Esophagus muscularis mucosa (tissue), 4 donors: ENCODE measurements around the gene PRICKLE1. TPM values are rescaled to one million over a fixed set of nuclear protein-coding genes. Genes with fewer than 3 reads are reported as not detected.

Experiments
- DNase-seq: peaks from one replicate; pipeline ENCODE4 v3.0.0-alpha.2; 2017; ENCODE audit errors: extremely low spot score
- H3K27ac ChIP-seq, 4 donors: fragments of 200-600 bp; sonication (generic); replicated peaks in 1 of 4; 1 replicate in 3 of 4; 2 replicates in 1 of 4; pipeline ENCODE4 v1.5.1; 2016 to 2019; ENCODE audit warnings: mild to moderate bottlenecking in 1 of 4
- H3K27me3 ChIP-seq, 4 donors: fragments of 200-600 bp; sonication (generic); one replicate each; pipeline versions ENCODE4 v1.5.1 to v1.6.0; 2016 to 2019
- H3K36me3 ChIP-seq, 4 donors: fragments of 200-600 bp; sonication (generic); one replicate each; pipeline ENCODE4 v1.5.1; 2016 to 2019
- H3K4me1 ChIP-seq, 4 donors: fragments of 200-600 bp; sonication (generic); one replicate each; pipeline ENCODE4 v1.5.1; 2016 to 2019
- H3K4me3 ChIP-seq, 4 donors: fragments of 200-600 bp; sonication (generic); 1 replicate in 2 of 4; 2 replicates in 2 of 4; pipeline ENCODE4 v1.5.1; 2016 to 2019; ENCODE audit warnings: mild to moderate bottlenecking in 4 of 4, moderate library complexity in 1 of 4
- H3K9me3 ChIP-seq, 4 donors: fragments of 200-600 bp; sonication (generic); 1 replicate in 3 of 4; 2 replicates in 1 of 4; pipeline ENCODE4 v1.5.1; 2016 to 2019
- EP300 ChIP-seq: sonication (generic); formaldehyde crosslinking; IDR thresholded peaks from one replicate; pipeline ENCODE4 v1.6.1; 2017; ENCODE audit warnings: antibody characterized with exemption
- POLR2A ChIP-seq: fragments of 450-650 bp; IDR thresholded peaks from one replicate; pipeline ENCODE4 v1.6.1; 2017; ENCODE audit warnings: antibody characterized with exemption, moderate library complexity, mild to moderate bottlenecking, low read depth
- POLR2AphosphoS5 ChIP-seq, 2 donors: sonication (generic); formaldehyde crosslinking; IDR thresholded peaks; one replicate each; pipeline ENCODE4 v1.6.1; 2017; ENCODE audit warnings: antibody characterized with exemption in 2 of 2
- WGBS: methylation state at CpG from one replicate; pipeline ENCODE4 v1.1.5; 2018; 5-methylcytosine and 5-hydroxymethylcytosine counted together
- intact Hi-C: fragments of 100-400 bp; cut with DNase I; formaldehyde crosslinking; loops from one replicate; pipeline ENCODE4 v1.15.1; 2023
- total RNA-seq, 4 donors: library from RNA; depleted of rRNA; stranded (reverse); fragments of >200 nt; gene quantifications; one replicate each; pipeline versions ENCODE4 v1.1.0 to v1.2.1, GENCODE V29; 2016
- TF ChIP-seq, protein P1 (sequence below), 3 experiments: fragments of 200-600 bp in 2 of 3; fragments of 450-650 bp in 1 of 3; sonication (generic) in 2 of 3; IDR thresholded peaks; one replicate each; pipeline ENCODE4 v1.5.1; 2017 to 2019; ENCODE audit warnings: antibody characterized with exemption in 3 of 3, mild to moderate bottlenecking in 2 of 3, moderate library complexity in 1 of 3

PRICKLE1 gene
- total RNA-seq, 4 donors from 2014 or later: 12.5 to 36.9 (median 24.4) TPM

DNA sequence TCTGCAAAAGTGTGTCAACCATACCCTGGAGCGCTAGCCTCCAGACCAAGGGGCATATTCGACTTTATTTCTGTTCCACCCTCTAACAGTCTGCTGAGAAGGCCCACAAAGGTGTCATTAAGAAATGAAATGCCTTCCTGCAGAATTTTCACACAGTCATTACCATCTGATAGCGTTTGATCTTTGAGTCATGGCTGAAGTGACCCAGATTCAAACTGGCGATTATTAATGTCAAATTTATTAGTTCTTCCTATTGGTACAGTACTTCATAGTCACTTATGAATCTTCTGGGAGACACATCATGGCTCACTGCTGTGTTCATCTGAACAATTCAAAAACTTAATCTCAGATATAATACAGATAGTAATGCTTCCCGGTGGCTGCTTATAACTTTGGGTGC lies 13.2 kb downstream of the PRICKLE1 start:
- no peaks in the 10 kb centered on the region for H3K27me3 ChIP-seq
- H3K4me1 ChIP-seq: peaks cover 0 to 18% (median 11%) of the 10 kb centered on the region in 4 donors
- TF ChIP-seq, protein P1, sequence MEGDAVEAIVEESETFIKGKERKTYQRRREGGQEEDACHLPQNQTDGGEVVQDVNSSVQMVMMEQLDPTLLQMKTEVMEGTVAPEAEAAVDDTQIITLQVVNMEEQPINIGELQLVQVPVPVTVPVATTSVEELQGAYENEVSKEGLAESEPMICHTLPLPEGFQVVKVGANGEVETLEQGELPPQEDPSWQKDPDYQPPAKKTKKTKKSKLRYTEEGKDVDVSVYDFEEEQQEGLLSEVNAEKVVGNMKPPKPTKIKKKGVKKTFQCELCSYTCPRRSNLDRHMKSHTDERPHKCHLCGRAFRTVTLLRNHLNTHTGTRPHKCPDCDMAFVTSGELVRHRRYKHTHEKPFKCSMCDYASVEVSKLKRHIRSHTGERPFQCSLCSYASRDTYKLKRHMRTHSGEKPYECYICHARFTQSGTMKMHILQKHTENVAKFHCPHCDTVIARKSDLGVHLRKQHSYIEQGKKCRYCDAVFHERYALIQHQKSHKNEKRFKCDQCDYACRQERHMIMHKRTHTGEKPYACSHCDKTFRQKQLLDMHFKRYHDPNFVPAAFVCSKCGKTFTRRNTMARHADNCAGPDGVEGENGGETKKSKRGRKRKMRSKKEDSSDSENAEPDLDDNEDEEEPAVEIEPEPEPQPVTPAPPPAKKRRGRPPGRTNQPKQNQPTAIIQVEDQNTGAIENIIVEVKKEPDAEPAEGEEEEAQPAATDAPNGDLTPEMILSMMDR (IDR thresholded peaks at IDR 0.05): no peak
- TF ChIP-seq POLR2A: no peak
- no peak for TF ChIP-seq POLR2AphosphoS5 (IDR thresholded peaks at IDR 0.05)
- no peak for TF ChIP-seq EP300
- DNase-seq: no peak
- H3K27ac ChIP-seq: no peak overlapping the region
- no peak overlapping the region for H3K4me3 ChIP-seq
- intact Hi-C loops: loop anchor here (10.0 kb wide), 1 partner anchor 758 kb away; no protein-coding TSS in a partner anchor
- no peaks in the 10 kb centered on the region for H3K36me3 ChIP-seq
- H3K9me3 ChIP-seq: no peaks in the 10 kb centered on the region
- 75% methylated on average over 5 of the region's 5 CpGs for WGBS

DNA sequence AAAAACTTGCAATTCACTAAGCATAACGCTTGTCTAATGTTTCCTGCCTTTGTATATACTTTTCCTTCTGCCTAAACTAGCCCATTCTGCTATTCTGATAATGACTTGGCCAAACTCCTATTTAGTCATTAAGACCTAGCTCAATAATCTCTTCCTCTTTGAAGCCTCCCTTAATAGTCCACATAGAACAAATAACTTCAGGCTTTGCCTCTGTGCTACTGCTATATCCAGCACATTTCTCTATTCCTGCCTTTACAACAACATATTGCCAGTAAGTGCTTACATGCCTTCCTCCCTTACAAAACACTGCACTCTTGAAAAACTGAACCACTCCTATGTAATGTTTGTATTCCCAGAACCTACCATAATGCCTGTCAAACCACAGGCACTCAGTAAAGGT lies 13.8 kb downstream of the PRICKLE1 start:
- Histone ChIP-seq H3K36me3 (no peaks in the 10 kb centered on the region), H3K4me1 (peaks cover 0 to 18% (median 11%) of the 10 kb centered on the region in 4 donors), H3K27ac (no peak overlapping the region), H3K27me3 (no peaks in the 10 kb centered on the region), H3K4me3 (no peak overlapping the region), H3K9me3 (no peaks in the 10 kb centered on the region)
- DNase-seq: no peak
- WGBS: 61% methylated on average over 1 of the region's 1 CpG
- TF ChIP-seq EP300 (no peak), POLR2A (no peak), POLR2AphosphoS5 (IDR thresholded peaks at IDR 0.05) (no peak)
- TF ChIP-seq, protein P1 (IDR thresholded peaks at IDR 0.05): no peak
- intact Hi-C loops: loop anchor here (10.0 kb wide), 1 partner anchor 759 kb away; no protein-coding TSS in a partner anchor

DNA sequence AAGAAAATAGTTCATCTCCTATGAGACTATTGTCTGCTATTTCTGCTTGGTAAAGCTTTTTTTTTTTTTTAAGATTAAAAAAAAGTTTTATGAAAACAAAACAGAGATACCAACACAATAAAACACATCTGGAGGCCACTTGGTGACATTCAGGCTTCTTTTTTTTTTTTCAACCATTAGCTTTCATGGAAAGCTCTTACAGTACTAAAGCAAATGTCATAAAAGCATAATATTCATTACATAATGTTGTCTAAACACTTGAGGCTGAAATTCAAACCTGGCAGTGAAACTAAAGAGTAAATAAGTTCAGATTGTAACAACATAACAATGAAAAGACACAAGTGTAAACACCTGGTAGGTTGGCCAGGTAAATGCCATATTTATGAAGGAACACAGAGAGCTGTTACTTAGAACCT lies 14.7 kb downstream of the PRICKLE1 start:
- no peak overlapping the region for H3K27ac ChIP-seq
- no peak for TF ChIP-seq POLR2A
- TF ChIP-seq, protein P1 (IDR thresholded peaks at IDR 0.05): no peak
- TF ChIP-seq POLR2AphosphoS5 (IDR thresholded peaks at IDR 0.05): no peak
- no peak for TF ChIP-seq EP300
- H3K4me1 ChIP-seq: peaks cover 0 to 18% (median 11%) of the 10 kb centered on the region in 4 donors

DNA sequence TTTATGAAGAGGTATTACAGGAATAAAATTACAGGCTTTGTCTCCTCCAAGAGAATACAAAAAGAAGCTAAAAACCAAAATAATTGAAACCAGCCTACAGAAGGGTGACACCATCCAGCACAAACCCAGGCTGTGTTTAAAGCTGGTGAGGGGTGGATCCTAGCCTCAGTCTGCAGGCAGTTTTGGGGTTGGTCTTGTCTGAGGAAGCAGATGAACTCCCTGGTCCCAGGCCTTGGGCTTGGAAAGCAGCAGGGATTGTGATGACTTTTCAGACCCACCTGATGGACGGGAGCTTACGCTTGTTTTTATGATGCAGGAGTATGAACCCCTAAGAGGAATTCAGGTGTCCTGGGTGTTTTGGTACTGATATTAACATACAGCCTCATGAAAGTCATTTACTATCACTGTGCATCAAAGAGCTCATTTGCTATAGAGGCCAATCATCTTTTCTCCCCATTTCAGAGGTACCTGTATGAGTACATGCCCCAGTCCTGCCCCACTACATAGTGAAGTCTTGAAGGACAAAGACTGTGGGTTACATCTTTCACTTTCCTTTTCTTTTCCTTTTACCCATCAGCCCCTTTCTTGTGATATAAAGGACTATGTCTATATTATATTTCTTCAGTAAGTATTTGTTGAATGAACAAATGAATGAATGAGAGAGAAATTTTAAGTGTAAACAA lies 18.1 kb downstream of the PRICKLE1 start:
- Histone ChIP-seq H3K27me3 (no peaks in the 10 kb centered on the region), H3K4me1 (peaks cover 0 to 14% (median 7%) of the 10 kb centered on the region in 4 donors), H3K27ac (no peak overlapping the region), H3K36me3 (no peaks in the 10 kb centered on the region), H3K9me3 (no peaks in the 10 kb centered on the region), H3K4me3 (no peak overlapping the region)
- TF ChIP-seq EP300 (no peak), POLR2A (no peak), POLR2AphosphoS5 (IDR thresholded peaks at IDR 0.05) (no peak)
- TF ChIP-seq, protein P1 (IDR thresholded peaks at IDR 0.05): no peak
- 100% methylated on average over 2 of the region's 2 CpGs for WGBS
- intact Hi-C loops: loop anchor here (10.0 kb wide), 1 partner anchor 763 kb away; no protein-coding TSS in a partner anchor
- no peak for DNase-seq

More for the DNA sequence above, 14.7 kb downstream of the PRICKLE1 start:
- H3K4me3 ChIP-seq: no peak overlapping the region
- DNase-seq: no peak
- H3K36me3 ChIP-seq: no peaks in the 10 kb centered on the region
- H3K9me3 ChIP-seq: no peaks in the 10 kb centered on the region
- intact Hi-C loops: loop anchor here (10.0 kb wide), 1 partner anchor 760 kb away; no protein-coding TSS in a partner anchor
- no peaks in the 10 kb centered on the region for H3K27me3 ChIP-seq
